ENCODE data around the gene INSR.
A peak's percentile ranks its signal among the peaks of the same experiment; 100 is the strongest.

INSR gene

GRCh38 chr19:7138402-7138801 is 155.8 kb downstream of the INSR start:
- no peak for DNase-seq

GRCh38 chr19:7137120-7137519 is 157.1 kb downstream of the INSR start:
- DNase-seq, result no peak

DNA sequence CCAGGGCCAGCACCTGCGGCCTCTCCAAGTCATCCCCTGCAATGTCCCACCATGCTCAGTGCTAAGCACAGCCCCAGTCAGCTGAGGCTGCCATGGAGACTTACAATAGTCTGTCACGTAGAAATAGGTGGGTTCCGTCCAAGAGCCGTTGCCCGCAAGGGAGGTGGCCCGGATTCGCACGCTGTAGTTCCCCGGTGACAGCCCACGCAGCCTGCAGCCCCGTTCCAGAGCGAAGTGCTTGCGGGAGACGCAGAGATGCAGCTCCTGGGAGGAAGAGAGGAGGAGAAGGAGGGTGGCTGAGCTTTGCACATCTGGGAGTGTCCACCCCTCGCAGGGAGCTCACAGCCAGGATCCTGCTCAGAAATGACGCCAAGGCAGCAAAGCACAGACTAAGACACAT is 162.2 kb downstream of the INSR start:
- DNase-seq, result no peak

- DNase-seq, result no peak
Measured at GRCh38 chr19:7130043-7130442, 164.2 kb downstream of the INSR start.

DNA sequence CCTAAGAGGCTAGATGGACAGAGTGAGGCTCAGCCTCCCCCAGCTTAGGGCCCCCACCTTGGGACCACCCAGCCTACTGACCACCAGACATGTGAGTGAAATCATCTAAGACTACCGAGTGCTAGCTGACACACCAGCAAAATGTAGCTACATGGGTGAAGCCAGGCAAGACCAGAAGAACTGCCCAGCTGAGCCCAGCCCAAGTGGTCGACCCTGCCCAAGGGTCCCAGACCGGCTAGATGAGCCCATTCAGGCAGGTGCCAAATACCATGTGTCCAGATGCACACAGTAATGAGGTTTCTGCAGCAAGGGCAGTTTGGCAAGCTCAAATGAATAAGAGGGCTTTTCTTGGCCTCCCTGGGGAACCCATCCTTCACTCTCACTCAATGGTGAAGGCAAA is 168.1 kb downstream of the INSR start:
- no peak for DNase-seq

- no peak for DNase-seq
Measured at GRCh38 chr19:7125221-7125620, 169.0 kb downstream of the INSR start.

GRCh38 chr19:7124782-7125181 is 169.4 kb downstream of the INSR start:
- DNase-seq, result no peak

DNA sequence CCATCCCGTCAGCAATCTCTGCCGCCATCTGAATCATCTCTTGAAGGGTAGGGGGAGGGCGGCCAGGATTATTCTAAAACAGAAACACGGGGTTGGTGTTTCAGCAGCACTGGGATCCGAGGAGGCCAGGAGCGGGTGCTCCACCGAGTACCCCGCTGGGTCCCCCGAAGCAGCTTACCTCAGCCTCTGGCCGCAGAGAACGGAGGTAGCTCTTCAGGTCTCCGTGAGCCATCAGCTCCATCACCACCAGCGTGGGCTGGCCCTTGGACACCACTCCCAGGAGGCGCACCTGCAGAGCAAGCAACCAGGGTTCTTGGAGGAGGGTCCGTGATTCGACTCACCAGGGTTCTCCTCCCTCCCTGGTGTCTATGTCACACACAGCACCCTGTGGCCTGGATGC is 171.5 kb downstream of the INSR start:
- no peak for DNase-seq

DNA sequence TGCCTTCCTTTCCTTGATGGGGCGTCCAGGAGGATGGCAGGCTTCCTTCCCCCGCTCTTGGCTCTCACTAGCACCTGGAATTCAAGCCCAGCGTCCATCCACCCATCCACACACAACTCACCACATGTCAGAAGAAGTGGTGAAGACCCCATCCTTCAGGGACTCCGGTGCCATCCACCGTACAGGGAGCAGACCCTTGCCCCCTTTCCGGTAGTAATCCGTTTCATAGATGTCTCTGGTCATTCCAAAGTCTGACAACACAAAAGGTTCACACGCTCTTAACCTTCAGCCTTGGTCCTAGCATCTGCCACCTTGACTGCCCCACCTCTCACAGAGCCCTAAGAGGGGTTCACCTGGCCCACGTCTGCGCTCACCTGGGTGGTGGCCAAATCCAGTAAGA is 173.7 kb downstream of the INSR start:
- DNase-seq, result no peak

GRCh38 chr19:7119582-7119981 is 174.6 kb downstream of the INSR start:
- DNase-seq, result no peak

DNA sequence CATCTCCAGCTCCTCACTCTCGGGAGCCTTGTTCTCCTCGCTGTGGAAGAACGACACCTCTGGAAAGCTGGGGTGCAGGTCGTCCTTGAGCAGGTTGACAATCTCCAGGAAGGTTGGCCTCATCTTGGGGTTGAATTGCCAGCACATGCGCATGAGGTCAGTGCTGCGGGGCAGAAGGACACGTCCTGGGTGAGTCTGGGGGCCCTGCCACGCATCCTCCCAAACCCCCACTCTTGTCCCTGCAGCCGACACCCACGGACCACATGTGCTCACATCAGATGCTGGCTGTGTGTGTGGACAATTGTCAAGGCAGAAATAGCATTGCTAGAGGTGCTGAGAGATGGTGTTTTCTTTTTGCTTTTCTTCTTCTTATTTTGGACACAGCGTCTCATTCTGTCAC is 177.0 kb downstream of the INSR start:
- no peak for DNase-seq

DNA sequence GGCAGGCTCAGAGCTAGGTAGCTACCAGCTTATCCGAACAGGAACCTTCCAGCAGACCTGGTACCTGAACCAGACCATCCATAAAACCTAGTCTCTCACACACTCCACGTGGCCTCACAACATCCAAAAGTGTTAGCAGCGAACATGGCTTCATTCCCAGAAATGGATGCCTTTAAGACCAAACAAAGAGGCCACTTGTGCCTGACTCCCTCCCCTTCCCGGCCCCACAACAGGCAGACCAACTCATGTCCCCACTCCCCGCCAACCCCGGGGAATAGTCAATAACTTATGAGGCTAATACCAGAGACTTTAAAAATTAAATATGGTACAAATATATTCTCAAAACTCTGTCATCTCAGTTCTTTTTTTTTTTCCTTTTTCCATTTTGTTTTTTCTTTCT is 178.5 kb downstream of the INSR start:
- DNase-seq, result no peak

- DNase-seq, result no peak
Measured at GRCh38 chr19:7113233-7113632, 181.0 kb downstream of the INSR start.

- no peak for DNase-seq
Measured at GRCh38 chr19:7112675-7113074, 181.5 kb downstream of the INSR start.

DNA sequence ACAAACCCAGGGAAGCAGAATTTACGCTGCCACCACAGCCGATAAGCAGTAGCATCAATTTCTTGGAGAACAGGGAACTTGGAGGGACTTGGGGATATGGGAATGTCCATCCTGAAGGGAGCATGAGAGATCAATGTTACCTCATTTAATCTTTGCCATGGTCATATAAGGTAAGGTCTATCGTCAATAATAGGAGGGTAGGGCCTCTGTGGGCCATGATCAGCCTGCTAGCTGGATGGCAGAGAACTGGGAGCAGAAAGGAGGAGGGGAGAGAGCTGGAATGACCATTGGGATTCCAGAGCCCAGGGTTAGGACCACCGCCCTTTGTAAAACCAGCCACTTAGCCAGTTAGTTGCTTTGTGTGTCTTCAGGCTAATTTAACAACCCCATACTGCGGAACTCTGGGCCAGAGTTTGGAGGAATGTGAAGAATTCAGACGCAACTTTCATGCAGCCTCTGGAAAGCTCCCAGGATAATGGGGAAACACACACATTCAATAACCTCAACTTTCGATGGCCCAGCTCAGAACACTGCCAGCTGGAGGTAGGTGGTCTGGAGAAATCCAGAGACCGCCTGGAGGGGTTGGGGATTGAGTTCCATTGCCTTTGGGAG is 184.4 kb downstream of the INSR start:
- DNase-seq, result no peak

GRCh38 chr19:7106711-7107657 is 187.2 kb downstream of the INSR start:
- no peak for DNase-seq

GRCh38 chr19:7104747-7105447 is 189.3 kb downstream of the INSR start:
- no peak for DNase-seq

GRCh38 chr19:7101498-7102253 is 192.5 kb downstream of the INSR start:
- DNase-seq, result no peak

GRCh38 chr19:7099597-7099921 is 194.7 kb downstream of the INSR start:
- no peak for DNase-seq

DNA sequence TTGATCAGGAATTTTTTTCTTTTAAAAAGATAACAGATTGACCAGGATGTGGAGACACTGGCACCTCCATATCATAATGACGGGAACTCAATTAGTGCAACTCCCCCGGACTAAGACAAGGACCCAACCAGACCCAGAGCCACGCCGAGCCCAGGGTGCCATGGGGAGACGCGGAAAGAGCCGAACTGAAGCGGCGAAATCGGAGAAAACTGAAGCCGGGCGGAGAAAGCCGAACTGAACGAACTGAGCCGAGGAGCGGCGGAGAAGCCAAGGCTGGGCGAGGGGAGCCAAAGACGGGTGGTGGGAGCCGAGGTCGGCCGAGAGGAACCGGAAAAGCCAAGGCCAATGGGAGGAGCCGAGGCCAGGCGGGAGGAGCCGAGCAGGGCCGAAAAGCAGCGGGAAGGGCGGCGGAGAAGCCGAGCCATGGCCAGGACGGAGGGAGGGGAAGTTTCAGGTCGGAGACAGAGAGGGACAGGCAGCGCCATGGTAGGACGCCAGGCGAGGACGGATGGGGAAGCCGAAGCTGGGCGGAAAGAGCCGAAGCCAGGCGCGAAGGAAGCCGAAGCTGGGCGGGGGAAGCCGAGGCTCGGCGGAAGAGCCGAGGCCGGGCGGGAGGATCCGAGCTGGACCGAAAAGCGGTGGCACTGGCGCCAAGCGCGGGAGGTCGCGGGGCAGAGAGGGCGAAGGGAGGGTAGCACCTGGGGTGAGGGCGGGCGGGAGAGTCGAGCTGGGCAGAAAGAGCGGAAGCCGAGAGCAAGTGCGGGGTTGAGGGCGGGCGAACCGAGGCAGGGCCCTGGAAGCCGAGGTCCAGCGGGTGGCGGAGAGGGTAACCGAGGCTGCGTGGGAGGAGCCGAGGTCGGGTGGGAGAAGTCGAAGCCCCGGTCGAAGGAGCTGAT is 195.3 kb downstream of the INSR start:
- DNase-seq, result peak; percentile 81

GRCh38 chr19:7098096-7098495 is 196.1 kb downstream of the INSR start:
- no peak for DNase-seq

DNA sequence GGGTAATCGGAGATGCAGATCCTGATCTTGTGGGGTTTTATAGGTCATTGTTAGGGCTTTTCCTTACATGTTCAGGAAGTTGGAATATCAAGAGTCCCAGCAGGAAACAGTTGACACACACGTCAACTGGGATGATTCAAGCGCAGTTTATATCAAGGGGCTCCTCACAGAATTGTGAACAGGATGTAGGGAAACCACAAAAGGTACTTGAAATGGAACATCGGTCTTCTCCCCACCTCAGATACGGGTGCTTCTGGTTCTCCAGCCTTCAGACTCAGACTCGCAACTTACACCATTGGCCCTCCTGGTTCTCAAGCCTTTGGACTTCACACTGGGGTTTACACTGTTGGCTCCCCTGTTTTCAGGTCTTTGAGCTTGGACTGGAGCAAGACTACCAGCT is 205.2 kb downstream of the INSR start:
- DNase-seq, result no peak

Data from T-helper 9 cell (primary cell).